ENCODE results near the gene GPC6.

The GPC6 gene

GRCh38 chr13:93951108-93951507, 724.5 kb downstream of the GPC6 start:
- no peak for DNase-seq

DNA sequence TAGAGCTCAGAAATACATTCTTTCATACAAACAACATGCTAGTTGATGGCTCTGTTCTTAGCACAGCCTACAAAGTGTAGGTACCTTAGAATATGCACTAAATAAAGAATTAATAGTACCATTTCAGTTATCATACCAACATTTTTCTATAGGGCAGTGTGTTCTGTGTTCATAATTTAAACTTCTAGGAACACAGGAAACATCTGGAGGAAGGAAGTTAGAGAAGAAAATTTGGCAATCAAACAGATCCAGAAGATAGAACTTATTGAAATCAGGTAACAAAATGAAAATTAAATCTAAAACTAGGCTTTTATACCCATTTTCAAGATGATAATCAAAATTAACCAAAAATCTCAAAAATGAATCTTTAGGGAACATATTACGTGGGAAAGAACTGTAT, 725.3 kb downstream of the GPC6 start:
- DNase-seq = no peak

DNA sequence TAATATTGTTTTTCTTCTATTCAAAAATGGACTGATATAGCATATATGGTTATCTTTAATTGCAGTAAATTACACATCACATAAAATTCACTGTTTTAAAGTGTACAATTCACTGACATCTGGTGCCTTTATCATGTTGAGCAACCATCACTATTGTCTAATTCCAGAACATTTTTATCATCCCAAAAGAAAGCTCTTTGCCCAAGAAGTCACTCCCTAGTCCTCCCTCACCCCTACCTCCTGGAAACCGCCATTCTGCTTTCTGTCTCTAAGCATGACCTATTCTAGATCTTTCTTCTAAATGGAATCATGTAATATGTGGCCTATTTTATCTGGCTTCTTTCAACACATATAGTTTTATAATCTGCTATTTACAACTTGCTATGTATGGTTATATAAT, 727.2 kb downstream of the GPC6 start:
- DNase-seq = no peak

DNA sequence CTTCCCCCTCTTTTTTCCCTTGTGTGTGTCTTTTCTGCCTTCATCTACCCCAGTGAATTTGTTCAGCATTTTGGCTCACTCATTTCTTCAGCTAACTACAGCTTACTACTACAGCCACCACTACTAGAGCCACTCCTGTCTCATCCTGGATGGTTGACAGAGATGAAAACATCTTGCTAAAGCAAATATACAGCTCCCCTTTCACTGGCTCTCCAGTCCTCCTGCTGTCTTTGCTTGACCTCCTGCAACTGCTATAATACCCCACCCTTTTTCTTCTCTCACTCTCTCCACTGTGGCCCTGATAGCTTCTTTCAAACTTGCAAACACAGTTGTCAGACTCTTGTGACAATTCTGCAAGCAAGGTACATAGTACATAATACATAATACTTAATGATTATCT, 729.3 kb downstream of the GPC6 start:
- no peak for DNase-seq

GRCh38 chr13:93956426-93956825, 729.8 kb downstream of the GPC6 start:
- DNase-seq = no peak

DNA sequence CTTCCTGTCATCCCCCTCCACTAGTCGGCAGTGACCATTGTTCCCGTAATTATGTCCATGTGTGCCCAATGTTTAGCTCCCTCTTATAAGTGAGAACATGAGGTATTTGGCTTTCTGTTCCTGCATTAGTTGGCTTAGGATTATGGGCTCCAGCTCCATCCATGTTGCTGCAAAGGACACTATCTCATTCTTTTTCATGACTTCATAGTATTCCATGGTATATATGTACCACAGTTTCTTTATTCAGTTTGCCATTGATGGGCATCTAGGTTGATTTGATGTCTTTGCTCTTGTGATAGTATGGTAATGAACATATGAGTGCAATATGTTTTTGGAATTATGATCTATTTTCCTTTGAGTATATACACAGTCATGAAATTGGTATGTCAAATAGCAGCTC, 730.8 kb downstream of the GPC6 start:
- no peak for DNase-seq

DNA sequence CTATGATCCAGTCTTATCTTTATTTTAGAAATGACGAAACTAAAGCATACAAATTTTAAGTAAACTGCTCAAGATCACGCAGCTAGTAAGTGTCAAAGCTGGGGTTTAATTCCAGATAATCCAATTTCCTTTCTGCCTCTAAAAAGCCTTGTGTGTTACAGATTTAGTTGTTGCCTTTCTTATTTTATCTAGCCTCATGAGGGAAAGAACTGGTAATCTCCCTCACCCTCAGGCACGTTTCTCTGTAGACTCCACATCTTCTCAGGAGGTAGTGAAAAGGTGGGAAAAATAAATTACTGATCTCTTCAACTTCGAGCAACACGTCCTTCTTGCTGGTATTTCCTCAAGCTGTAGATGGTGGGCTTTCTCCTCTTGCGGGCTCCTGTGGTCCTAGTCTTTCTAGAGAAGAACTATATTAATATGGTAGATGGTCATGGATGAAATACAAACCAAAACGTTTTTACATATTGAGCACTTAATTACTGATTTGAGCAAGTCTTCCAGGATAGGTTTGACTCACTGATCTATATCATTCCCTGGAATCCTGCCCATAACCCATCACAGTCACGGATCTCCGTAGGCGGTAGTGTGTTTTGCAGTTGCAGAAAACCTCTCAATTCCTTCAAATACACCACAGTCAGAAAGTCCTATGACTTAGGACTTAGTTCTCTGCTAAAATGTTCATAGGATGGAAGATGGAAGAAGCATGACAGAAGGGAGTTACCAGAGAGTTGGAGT, 733.4 kb downstream of the GPC6 start:
- DNase-seq = no peak

GRCh38 chr13:93963266-93964145, 736.9 kb downstream of the GPC6 start:
- peak; percentile 25 for DNase-seq

- DNase-seq = no peak
These were observed 737.5 kb downstream of the GPC6 start for GRCh38 chr13:93964146-93964512.

DNA sequence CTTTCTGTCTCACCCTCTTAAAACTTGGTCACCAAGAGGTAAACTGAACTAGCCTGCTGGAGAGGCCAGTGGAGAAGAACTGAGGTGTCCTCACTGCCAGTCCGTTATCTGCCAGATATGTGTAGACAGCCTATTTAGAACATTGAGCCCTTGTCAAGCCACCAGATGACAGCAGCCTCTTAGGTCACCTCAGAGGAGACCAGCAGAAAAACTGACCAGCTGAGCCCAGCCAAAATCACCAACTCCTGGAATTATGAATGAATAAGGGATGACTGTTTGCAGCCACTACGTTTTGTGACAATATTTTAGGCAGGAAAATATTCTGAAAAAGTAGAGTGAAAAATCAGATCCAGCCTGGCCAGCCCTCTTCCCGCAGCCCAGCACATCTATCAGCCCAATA, 739.0 kb downstream of the GPC6 start:
- DNase-seq = no peak

DNA sequence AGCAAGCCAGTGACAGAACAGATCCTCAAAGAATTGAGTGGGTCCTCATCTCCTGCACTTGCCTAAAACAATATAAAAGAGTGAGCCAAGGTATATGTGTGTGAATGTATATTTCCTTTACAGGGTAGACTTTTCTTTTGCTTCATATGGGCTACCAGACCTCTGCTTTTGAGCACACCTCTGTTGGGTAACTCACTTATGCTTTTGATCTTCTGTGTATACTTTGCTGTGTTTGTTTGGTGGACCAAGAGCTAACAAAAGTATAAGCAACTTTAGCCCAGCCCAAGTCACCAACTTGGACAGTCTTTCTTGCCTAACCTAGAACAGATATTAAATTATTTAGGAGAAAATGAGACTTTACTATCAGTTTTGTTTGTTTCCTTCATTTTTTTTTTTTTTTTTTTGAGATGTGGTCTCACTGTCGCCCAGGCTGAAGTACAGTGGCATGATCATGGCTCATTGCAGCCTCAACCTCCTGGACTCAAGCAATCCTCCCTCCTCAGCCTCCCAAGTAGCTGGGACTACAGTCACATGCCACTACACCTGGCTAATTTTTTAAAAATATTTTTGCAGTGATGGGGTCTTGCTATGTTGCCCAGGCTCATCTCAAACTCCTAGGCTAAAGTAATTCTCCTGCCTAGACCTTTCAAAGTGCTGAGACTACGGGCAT, 739.8 kb downstream of the GPC6 start:
- DNase-seq = no peak

DNA sequence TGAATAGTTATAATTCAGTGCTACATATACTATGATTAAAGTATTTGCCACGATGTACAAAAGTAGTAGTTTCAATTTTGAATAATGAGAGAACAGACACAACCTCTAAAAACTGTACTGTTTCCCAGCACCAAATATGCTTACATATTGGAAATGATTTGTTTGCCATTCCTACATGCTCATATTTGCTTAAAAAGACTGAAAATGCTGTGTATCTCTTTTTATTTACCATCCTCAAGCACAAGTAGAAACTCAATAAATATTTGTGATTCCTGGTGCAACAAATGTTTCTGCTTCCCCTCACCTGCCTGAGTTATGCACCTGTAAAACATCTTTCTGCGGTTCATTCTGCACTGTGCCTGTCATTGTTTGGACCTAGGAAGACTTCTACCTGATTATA, 740.7 kb downstream of the GPC6 start:
- no peak for DNase-seq

DNA sequence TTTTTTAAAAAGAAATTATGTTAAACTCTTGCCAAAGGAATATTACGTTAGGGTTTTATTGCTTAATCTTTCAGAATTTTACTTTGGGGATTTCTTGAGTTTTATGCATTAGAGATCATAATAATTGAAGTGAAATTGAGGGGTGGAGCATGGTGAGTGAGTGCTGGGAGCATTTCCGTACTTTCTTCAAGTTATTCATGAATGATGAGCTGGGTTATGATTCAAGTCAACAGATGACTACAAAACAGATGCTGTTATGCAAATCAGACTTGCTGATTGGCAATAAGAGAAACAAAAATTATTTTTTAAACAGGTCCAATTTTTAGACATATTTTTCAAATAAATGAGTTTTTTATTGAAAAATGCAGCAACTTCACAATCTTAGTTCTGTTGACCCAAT, 748.6 kb downstream of the GPC6 start:
- DNase-seq = no peak

DNA sequence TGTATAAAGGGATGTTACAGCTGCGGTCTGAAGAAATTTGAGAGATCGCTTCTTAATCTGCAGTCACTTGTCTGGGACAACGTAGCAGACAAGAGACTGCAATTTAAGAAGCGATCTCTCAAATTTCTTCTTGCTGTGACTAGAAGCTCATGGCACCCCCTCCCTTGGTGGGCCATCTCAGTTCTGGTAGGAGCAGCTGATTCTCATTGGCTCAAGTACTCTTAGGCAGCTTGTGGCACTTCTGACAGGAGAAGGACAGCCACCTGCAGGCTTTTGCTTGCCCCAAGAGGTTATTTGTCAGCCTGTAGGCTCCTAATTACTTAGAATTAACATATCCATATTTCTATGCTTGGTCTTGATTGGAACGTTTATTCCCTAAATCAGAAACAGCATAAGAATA, 749.9 kb downstream of the GPC6 start:
- peak; percentile 43 for DNase-seq

- no peak for DNase-seq
These were observed 751.4 kb downstream of the GPC6 start for GRCh38 chr13:93977986-93978385.

GRCh38 chr13:93981426-93981977, 754.9 kb downstream of the GPC6 start:
- no peak for DNase-seq

GRCh38 chr13:93982179-93982918, 755.7 kb downstream of the GPC6 start:
- DNase-seq = no peak

- no peak for DNase-seq
These were observed 757.4 kb downstream of the GPC6 start for GRCh38 chr13:93984052-93984451.

DNA sequence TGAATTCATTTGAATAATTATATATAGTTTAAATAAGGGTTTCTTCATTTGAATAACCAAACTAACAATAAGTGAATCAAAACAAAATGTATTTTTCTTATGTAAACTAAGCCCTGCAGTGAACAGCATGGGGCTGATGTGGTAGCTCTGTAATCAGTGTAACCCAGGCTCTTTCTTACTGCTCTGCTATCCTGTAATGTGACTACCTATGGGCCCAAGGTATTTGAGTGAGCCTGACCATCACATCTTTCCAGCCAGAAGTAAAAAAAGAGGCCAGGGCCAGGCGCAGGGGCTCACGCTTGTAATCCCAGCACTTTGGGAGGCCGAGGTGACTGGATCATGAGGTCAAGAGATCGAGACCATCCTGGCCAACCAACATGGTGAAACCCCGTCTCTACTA, 758.3 kb downstream of the GPC6 start:
- DNase-seq = no peak

- DNase-seq = no peak
These were observed 760.9 kb downstream of the GPC6 start for GRCh38 chr13:93987458-93987857.

DNA sequence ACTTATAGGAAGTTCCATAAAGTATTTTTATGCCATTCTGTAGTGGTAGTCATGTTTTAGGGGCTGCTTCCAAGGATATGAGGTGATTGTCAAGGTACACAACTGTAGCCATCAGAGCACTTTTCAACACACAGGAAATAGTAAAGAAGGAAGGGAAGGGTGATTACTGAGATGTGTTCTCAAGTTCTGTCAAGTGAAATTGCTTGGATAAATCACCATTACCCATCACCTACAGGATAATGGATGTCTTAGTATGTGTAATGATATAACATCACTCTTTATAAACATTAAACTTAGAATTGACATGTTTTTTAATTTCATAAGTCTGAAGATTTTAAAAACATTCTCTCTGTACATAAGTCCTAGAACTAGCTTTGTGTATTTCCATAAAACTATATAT, 765.0 kb downstream of the GPC6 start:
- DNase-seq = no peak

GRCh38 chr13:93996481-93996880, 769.9 kb downstream of the GPC6 start:
- DNase-seq = no peak

DNA sequence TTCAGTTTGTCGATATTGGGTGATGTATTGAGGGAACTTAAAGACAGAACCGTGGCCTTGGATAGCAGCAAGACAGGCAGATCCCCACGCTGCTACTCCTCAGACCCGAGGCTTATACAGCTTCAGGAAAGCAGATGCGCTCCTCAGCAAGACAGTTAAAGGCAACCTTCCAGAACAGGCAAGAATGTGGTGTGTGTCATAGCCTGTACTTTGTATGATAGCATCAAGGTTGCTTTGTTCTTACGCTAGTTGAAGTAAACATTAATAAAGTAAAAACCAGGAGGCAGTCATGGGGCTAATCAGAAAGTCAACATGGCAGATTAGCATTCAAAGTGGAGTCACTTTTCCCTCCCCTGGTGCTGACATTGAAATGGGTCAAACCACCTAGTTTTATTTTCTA, 779.7 kb downstream of the GPC6 start:
- no peak for DNase-seq
